RPMI8226 (cell line): ENCODE measurements around the gene PPTC7.
"Not testable (repeated sequence)": the region's sequence is repeated elsewhere in the genome, so short reads cannot be mapped to it uniquely, and the experiment has no call there.

Experiments used
- DNase-seq: peaks from one replicate; pipeline ENCODE4 v3.0.0-alpha.2; 2015

The PPTC7 gene, protein sequence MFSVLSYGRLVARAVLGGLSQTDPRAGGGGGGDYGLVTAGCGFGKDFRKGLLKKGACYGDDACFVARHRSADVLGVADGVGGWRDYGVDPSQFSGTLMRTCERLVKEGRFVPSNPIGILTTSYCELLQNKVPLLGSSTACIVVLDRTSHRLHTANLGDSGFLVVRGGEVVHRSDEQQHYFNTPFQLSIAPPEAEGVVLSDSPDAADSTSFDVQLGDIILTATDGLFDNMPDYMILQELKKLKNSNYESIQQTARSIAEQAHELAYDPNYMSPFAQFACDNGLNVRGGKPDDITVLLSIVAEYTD

DNA sequence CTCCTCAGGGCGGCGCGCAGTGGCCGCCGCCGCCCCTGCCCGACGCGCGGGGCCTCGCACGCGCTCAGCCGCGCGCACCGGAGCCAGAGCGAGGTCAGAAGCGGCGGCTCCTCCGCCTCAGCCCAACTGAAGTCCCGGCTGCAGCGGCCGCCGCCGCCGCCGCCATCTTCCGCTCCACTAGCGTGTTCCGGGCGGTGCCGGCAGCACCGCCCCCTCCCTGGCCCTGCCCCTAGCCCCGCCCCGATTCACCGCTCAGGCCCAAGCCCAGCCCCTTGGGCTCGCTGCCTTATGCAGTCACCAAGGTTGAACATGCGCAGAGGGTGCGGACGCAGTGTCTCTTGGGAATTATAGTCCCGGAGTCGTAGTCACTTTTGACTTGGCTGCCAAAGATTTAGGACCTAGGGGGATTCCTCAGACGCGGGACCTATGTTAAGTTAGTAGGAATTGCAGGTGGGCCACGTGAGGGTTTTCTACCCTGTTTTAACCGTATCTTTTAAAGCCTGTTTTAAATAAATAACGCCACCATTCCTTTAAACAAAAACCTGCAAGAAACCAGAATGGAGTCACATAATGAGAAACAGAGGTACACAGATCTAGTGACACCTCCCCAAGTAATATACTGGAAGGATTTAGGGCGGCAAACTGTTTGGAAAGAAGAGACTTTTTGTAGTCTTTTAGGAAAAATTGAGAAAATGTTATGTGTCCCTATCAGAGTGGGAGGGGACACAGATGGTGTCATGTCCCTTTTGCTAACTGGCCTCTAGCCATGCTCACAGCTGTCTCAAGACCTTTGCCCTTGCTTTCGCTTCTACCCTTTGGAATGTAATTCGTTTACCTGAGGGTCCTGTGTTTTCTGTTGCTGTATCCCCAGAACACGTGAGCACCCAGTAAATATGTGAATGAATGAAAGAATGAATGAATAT is at the start of gene PPTC7:
TSS of gene PPTC7 (minus strand) at position 182 of the 923 bp plus-strand sequence. CDS start 287 bp downstream, outside the sequence.
- peak; percentile 98 for DNase-seq

DNA sequence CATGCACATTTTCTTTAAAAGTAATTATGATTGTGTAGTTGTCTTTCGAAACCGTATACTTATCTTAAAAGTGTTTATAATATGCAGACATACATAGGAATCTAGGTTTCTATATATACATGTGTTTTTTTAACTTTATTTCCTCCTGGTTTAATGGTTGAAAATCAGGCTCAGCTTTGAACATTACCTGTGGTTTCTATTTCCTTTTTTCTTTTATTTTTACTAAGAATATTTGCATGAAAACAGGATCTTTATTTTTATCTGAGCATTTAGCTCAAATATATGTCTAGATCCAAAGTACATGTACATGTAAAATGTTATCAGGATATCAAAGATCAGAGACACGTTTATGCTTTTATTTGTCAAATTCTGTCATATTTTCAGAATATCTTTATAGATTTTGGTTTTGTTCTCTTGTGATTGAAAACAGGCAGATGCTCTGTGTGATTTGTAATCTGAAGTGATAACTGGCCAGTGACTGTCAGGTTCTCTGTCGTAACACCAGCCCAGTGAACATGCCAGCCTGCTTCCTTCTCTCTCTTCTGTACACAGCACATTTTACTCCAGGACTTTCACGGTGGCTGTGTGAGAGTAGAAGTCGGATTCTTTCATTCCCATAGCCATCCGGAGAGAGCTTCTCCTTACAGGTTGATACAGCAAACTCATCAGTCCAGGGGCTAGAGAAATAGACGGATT is 44.5 kb upstream of the PPTC7 start:
- DNase-seq = no peak

DNA sequence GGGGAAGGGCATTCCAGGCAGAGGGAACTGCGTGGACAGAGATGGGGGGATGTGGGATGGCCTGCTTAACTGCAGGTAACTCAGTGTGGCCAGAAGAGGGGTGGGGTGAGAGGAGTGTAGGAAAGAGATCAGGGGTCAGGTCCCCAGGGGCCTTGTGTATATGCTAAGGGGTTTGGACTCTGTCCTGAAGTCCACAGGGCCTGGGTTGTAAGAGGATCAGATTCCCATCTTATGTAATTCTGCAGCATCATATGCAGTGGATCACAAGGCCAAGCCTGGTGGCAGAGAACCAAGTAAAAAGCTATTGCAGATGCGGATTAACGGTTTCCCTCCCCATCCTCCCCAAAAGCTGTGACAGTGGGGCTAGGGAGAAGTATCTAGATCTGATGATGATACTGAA is 39.5 kb upstream of the PPTC7 start:
- DNase-seq = no peak

DNA sequence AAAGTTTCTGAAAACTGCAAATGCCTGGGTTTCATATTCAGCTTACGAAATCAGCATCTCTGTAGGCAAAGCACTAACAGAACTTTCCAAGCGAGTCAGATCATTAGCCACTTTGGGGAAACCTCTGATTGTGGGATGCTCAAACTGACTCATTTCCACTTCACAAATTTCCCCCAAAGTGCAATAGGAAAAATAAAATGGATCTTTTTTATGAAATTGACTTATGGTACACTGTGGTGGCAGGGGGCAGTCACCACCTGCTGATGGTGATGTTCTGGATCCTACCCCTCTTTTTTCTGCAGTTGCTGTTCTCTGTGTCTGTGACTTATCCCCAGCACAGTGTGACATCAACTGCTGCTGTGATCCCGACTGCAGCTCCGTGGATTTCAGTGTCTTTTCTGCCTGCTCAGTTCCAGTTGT is 36.4 kb upstream of the PPTC7 start:
- DNase-seq = no peak

DNA sequence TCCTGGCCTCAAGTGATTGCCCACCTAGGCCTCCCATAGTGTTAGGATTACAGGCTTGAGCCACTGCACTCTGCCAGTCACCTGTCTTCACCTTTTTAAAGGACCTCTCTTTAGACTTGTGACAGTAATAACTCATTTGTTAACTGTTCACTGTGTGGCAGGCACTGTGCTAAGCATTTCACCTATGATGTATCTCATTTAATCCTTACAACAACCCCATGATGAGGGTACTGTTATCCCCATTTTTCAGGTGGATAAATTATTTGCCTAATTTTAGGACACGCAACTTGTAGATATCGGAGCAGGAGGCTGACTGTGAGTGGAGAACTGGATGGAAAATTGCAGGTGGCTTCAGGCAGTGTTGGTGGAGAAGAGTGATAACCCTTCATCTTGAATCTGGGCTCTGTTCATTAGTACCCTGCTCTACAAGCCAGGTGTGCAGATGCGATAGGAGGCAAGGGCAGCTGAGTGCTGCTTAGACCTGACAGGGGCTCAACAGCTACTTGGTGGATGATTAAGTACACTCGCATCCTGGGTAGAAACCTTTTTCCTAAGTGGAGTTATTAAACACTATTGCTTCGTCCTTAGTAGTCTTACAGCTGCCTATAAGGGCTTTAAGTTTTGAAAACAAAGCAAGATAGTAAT is 33.5 kb upstream of the PPTC7 start:
- DNase-seq = no peak

DNA sequence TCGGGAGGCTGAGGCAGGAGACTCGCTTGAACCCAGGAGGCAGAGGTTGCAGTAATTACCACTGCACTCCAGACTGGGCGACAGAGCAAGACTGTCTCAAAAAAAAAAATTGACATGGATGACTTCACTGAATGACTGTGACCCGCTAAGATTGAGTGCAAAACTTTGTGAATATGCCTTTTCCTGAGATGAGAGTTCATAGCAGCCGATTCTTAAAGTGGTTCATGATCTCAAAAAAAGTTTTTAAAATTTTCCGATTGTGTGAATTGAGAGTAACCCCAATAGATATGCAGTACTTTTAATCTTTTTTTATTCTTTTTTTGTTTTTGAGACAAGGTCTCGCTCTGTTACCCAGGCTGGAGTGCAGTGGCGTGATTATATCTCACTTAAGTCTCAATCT is 32.1 kb upstream of the PPTC7 start:
- no peak for DNase-seq

DNA sequence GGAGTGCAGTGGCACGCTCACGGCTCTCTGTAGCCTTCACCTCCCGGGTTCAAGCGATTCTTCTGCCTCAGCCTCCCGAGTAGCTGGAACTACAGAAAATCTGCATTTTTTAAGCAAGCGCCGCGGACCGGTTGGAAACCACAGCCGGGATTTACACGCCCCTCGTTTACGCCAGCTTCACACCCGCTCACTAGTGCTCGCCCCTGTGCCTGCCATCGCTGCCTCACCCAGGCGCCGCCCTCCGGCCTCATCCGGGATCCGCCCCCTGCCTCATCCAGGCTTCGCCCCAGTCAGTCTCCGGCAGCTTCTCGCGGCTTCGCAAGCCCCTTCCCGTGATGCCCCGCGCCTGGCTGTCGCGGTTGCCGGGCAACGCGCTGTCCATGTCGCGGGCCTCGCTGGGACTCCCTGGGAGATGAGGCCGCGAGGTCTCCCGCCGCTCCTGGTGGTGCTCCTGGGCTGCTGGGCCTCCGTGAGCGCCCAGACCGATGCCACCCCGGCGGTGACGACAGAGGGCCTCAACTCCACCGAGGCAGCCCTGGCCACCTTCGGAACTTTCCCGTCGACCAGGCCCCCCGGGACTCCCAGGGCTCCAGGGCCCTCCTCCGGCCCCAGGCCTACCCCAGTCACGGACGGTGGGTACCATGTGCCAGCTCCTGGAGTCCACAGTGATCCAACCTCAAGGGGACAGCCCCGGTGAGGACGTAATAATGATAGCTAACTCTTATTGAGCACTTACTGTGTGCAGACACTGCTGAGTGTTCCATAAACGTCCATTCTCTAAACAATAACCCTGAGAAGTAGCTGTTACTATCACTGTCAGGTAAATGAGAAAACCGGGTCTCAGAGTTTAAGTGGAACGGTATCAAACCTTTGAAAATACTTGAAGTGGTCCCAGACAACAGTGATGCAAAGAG is 30.9 kb upstream of the PPTC7 start, which contains the start of gene TCTN1:
TSS of gene TCTN1 (plus strand) at position 359 of the 914 bp plus-strand sequence. CDS start at position 413, 54 bp downstream.
- DNase-seq = peak; percentile 95

DNA sequence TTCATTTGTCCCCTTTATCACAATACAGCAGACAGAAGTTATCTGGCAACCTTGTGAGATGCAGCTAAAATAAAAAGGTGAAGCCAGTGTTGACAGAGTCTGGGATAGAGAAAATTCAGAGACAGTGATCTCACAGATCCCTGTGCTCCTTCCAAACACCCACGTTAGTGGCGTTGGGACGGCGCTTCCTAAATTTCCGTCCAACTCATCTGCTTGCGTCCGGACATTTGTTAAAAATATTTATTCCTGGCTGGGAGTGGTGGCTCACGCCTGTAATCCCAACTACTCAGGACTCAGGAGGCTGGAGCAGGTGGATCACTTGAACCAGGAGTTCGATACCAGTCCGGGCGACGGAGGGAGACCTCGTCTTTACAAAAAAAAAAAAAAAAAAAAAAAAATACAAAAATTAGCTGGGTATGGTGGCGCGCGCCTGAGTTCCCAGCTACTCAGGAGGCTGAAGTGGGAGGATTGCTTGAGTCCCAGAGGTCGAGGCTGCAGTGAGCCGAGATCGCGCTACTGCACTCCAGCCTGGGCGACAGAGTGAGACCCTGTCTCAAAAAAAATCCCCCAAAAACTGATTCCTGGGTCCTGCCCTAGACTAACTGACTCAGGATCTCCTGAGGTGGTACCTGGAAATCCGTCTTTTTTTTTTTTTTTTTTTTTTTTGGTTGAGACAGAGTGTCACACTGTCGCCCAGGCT is 30.1 kb upstream of the PPTC7 start:
- DNase-seq = no peak

DNA sequence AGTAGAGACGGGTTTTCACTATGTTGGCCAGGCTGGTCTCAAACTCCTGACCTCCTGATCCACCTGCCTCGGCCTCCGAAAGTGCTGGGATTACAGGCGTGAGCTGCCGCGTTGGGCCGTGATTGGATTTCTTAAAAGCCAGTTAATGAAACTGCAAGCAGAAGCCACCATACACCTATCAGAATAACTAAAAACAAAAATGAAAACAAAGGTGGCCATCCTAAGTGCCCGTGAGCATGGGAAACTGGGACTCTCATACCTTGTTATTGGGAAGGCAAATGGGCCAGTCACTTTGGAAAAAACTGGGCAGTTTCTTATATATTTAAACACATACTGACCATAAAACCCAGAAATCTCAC is 23.1 kb upstream of the PPTC7 start:
- peak; percentile 10 for DNase-seq

DNA sequence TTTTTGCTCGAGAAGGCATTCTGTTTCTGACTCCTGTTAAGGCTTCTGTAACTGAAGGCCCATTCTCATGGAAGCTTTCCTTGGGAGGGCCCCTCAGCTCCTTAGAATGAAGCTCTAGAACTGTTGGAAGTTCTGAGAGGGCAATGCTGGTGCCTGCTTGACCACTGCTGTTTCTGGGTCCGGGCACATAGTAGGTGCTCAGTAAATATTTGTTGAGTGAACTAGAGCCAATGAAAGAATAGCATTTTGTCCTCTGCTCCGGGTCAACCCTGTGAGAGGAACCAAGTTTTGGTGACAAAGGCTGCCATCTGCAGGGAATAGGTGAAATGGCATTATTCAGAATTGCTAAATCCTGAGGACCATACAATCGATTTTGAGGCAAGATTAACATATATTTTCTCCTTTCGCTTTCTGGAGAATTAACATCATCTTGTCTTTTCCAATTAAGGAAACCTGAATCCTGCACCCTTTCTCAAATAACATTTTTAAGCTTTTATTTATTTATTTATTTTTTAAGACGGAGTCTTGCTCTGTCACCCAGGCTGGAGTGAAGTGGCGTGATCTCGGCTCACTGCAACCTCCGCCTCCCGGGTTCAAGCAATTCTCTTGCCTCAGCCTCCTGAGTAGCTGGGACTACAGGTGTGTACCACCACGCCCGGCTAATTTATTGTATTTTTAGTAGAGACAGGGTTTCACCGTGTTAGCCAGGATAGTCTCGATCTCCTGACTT is 19.1 kb upstream of the PPTC7 start:
- peak; percentile 63 for DNase-seq

DNA sequence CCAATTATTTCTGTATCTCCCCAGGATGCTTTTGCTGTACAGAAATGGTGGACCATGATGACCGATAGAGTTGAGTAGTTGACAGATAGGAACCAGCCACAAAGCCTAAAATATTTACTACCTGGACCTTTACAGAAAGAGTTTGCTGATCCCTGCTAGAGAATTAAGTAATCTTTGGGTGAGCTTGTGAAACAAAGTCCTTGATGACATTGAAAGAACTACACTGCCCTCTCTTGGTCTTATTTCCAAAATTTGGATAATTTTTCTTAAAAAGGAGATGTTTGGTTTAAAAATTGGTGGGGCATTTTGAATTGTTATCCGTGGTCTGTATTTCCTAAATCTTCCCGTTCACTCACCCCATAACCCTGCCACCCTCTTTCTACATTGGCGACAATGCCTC is 17.1 kb upstream of the PPTC7 start:
- peak; percentile 49 for DNase-seq

DNA sequence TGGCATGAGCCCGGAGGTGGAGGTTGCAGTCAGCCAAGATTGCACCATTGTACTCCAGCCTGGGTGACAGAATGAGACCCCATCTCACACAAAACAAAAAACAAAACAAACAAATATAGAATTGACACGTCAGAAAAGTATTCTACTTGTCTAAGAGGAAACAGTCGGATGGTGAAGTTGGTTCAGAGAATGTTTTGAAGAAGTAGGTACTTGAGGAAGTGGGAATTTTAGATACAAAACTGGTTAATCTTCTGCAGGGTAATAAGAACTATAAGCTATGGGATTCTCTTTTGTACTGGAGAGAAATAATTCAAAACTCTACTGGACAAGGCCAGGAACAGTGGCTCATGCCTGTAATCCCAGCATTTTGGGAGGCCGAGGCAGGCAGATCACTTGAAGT is 16.2 kb upstream of the PPTC7 start:
- DNase-seq = no peak

DNA sequence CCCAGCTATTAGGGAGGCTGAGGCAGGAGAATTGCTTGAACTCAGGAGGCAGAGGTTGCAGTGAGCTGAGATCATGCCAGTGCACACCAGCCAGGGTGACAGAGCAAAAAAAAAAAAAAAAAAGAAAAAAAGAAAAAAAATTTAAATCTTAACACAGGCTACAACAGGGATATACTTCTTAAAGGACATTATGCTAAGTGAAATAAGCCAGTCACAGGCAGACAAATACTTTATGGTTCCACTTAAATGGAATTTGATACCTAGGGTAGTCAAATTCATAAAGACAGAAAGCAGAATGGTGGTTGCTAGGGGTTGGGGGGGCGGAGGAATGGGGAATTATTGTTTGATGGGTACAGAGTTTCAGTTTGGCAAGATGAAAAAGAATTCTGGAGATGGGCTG is 14.8 kb upstream of the PPTC7 start:
- no peak for DNase-seq

DNA sequence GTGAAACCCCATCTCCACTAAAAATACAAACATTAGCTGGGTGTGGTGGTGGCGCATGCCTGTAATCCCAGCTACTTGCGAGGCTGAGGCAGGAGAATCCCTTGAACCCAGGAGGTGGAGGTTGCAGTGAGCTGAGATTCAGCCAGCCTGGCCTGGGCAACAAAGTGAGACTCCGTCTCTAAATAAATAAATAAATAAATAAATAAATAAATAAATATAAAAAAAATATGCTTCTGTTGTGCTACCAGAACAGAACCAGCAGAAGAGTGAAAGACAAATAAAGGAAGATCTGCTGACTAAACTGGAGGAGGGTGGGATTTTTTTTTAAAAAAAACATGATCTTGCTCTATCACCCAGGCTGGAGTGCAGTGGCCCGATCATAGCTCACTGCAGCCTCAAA is 9.8 kb upstream of the PPTC7 start:
- not testable (repeated sequence) for DNase-seq

DNA sequence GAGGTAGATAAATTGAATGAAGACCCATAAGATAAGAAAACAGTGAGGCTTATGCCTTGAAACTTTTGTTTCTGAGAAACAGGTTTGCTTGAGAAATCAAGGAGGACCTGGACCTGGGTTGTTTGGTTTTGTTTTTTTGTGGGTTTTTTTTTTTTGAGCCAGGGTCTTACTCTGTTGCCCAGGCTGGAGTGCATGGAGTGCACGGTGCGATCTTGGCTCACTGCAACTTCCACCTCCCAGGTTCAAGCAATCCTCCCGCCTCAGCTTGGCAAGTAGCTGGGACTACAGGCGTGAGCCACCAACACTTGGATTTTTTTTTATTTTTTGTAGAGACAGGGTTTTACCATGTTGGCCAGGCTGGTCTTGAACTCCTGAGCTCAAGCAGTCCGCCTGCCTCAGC is 9.0 kb upstream of the PPTC7 start:
- DNase-seq = no peak

DNA sequence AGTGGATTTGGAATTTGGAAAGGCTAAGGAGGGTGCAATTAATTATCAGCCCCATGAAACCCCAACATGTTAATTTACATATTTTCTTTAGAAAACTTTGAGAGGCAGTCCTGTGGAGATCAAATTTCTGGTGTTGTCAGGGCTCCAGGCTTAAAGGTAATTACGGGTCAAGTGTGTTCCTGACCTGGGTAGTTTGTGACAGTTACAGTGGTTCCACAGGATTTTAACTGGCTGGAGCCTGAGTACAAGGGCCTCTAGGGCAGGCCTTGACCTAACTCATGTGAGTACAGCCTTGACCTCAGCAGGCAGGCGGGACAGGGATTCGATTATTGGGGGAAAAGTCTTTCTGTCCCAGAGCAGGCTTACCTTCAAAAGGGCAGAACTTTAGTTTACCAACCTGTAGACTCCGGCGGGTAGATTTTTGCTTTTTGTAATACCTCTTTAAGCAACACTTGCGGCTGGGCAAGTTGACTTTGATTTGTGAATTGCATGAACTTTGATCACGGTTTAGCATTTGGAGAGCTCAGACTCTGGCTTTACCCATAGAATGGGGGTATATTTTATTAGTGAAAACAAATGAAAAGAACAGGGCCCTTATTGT is 8.4 kb upstream of the PPTC7 start:
- peak; percentile 9 for DNase-seq

DNA sequence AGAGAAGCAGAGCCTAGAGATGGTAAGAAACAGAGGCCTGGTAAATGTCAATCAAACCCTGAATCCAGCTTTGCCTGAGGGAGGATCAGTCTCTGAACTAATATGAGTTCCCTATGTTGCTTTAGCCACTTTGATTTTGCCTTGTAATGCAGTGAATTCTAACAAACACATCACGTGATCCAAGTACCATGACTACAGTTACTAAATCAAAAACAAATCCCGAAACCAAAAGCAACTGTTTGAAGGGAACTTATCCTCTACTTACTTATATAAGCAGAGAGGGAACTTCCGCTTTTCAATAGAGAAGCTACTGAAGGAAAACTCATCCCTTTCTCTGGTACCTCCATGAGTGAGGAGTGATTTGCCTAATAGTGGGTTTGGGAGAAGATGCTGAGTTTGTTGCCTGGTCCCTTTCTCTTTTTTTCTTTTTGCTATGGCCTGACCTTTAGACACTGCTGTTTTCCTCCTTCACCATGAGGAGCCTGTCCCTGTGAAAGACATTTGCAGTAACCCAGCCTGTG is 7.7 kb upstream of the PPTC7 start:
- DNase-seq = peak; percentile 89

DNA sequence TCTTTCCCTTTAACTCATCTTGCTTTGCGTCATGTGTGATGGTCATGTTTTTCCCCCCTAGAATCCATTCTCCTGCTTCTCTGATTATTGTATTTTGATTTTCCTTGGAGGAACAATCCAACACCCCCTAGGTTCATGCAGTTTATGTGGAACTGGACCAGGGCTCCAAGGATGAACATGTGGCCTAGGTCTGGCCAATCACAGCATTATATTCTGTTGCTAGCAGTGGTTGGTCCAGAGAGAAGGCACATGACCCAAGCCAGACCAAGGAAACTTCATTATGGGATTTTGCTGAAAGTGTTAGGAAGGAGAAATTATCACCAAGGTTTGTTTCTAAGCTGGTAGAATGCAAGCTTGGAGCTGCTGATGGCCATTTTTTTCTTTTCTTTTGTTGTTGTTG is 6.9 kb upstream of the PPTC7 start:
- DNase-seq = no peak

DNA sequence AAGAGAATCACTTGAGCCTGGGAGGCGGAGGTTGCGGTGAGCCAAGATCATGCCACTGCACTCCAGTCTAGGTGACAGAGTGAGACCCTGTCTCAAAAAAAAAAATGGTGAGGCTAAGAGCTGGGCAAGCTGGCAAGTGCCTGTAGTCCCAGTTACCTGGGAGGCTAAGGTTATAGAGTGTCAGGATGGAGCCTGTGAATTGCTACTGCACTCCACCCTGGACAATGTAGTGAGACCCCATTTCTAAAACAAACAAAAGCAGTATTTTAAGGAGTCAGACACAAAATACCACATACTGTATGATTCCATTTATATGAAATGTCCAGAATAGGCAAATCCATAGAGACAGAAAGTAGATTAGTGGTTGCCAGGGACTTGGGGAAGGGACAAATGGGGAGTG is 4.0 kb upstream of the PPTC7 start:
- DNase-seq = not testable (repeated sequence)
